ENCODE measurements around the gene FEM1A. TPM values are rescaled to one million over a fixed set of nuclear protein-coding genes. Genes with fewer than 3 reads are reported as not detected.
"Not testable (repeated sequence)": the region's sequence is repeated elsewhere in the genome, so short reads cannot be mapped to it uniquely, and the experiment has no call there.

The FEM1A gene
- total and polyA plus RNA-seq, 2 of the 8 experiments (the other 6 are each of a cell fraction or from before 2014, with no cell fraction given), result 6.7 to 16.1 TPM

GRCh38 chr19:4803736-4804695 is 12.5 kb downstream of the FEM1A start (continued):
- no peak for TF ChIP-seq RNF2 (IDR thresholded peaks at IDR 0.05; ENCODE audit: borderline replicate concordance, low read depth, low read length, missing control alignments, poor library complexity, severe bottlenecking)

- H2BK5ac ChIP-seq (ENCODE audit: low read depth, low read length); H3K4me1 ChIP-seq (replicated peaks in 1 of 4; ENCODE audit: control insufficient read depth in 3 of 4, insufficient read depth in 4 of 4, low read length in 3 of 4); H3K23ac ChIP-seq (ENCODE audit: insufficient read length); DNase-seq (ENCODE audit: low read depth in 1 of 2, low spot score in 2 of 2); H3K27me3 ChIP-seq (replicated peaks in 1 of 4; ENCODE audit: control insufficient read depth in 3 of 4, extremely low read depth in 1 of 4, insufficient read depth in 3 of 4, low read length in 3 of 4); H3K4ac ChIP-seq (replicated peaks; ENCODE audit: insufficient read length, low read depth, low read length); H3K4me3 ChIP-seq (ENCODE audit: extremely low read depth in 1 of 4, insufficient read depth in 2 of 4, low read depth in 3 of 4, low read length in 4 of 4); H3K79me1 ChIP-seq (ENCODE audit: low read depth, low read length); H2BK20ac ChIP-seq (ENCODE audit: low read length); H4K8ac ChIP-seq (ENCODE audit: extremely low read depth, insufficient read depth, low read length); H2BK120ac ChIP-seq (replicated peaks; ENCODE audit: low read depth, low read length); H2BK12ac ChIP-seq (ENCODE audit: low read depth, low read length); H2BK15ac ChIP-seq (ENCODE audit: low read length); H3K4me2 ChIP-seq (ENCODE audit: insufficient read depth in 1 of 2, low read depth in 2 of 2, low read length in 2 of 2); H3K18ac ChIP-seq (ENCODE audit: extremely low read depth, low read length); FAIRE-seq; H3K79me2 ChIP-seq (ENCODE audit: control insufficient read depth in 1 of 2, insufficient read depth in 2 of 2, low read length in 2 of 2); H3K56ac ChIP-seq (replicated peaks; ENCODE audit: insufficient read length, low read depth, low read length); H3K9ac ChIP-seq (replicated peaks in 1 of 4; ENCODE audit: extremely low read depth in 1 of 4, low read depth in 3 of 4, low read length in 3 of 4); H2AK5ac ChIP-seq (ENCODE audit: low read depth, low read length); H3K27ac ChIP-seq (ENCODE audit: low read depth, low read length); H4K20me1 ChIP-seq (replicated peaks in 1 of 2; ENCODE audit: control insufficient read depth in 1 of 2, insufficient read depth in 2 of 2, low read length in 2 of 2); H3K23me2 ChIP-seq (ENCODE audit: low read depth, low read length); H4K91ac ChIP-seq (replicated peaks; ENCODE audit: insufficient read length, low read length); H3K9me3 ChIP-seq (ENCODE audit: insufficient read depth in 2 of 2, low read depth in 1 of 2, low read length in 1 of 2); H3K14ac ChIP-seq (ENCODE audit: insufficient read length); H2AFZ ChIP-seq (ENCODE audit: low read length); H3K36me3 ChIP-seq (ENCODE audit: control insufficient read depth in 2 of 4, insufficient read depth in 4 of 4, low read length in 3 of 4); H4K5ac ChIP-seq (ENCODE audit: insufficient read length, low read depth, low read length): not testable (repeated sequence)
- 84% methylated on average over 6 of the region's 6 CpGs; no CpG with 5 or more reads in 1 of the 2 experiments for WGBS, 2 experiments (ENCODE audit: extremely low coverage in 1 of 2, insufficient coverage in 1 of 2, insufficient read length in 1 of 2, insufficient replicate concordance in 2 of 2, low coverage in 1 of 2, low lambda C conversion rate in 2 of 2, missing lambda C conversion rate in 1 of 2)
- ChIA-PET POLR2A (ENCODE audit: partially characterized antibody) (interaction anchor here (1.2 kb wide), 1 partner anchor 39 kb away, joined by 4 read pairs; no protein-coding TSS in a partner anchor), CTCF (ENCODE audit: partially characterized antibody) (interaction anchor here (0.6 to 9.2 kb wide), 23 partner anchors 8 to 181 kb away, joined by 3 to 100 read pairs (median 4); partner anchors contain the start of gene FEM1A)
Measured at GRCh38 chr19:4805140-4805539, 13.6 kb downstream of the FEM1A start.

Data from H1 (cell line).